GM12864 (cell line): Measurements from ENCODE around the gene OR5P2.

Experiments
- DNase-seq: peaks from one replicate; pipeline ENCODE4 v3.0.0-alpha.2; 2011; ENCODE audit warnings: low read depth
- H3K4me3 ChIP-seq: 2 replicates; pipeline ENCODE4 v1.5.1; 2011; ENCODE audit warnings: mild to moderate bottlenecking, low read depth, low read length, control low read depth
- TF ChIP-seq, protein P1 (sequence below): IDR thresholded peaks from 2 replicates; pipeline ENCODE4 v1.5.1; 2011; ENCODE audit warnings: low read depth, mild to moderate bottlenecking, moderate library complexity, low read length, control low read depth, inconsistent platforms; ENCODE audit errors: missing control alignments

Gene OR5P2, protein sequence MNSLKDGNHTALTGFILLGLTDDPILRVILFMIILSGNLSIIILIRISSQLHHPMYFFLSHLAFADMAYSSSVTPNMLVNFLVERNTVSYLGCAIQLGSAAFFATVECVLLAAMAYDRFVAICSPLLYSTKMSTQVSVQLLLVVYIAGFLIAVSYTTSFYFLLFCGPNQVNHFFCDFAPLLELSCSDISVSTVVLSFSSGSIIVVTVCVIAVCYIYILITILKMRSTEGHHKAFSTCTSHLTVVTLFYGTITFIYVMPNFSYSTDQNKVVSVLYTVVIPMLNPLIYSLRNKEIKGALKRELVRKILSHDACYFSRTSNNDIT

DNA sequence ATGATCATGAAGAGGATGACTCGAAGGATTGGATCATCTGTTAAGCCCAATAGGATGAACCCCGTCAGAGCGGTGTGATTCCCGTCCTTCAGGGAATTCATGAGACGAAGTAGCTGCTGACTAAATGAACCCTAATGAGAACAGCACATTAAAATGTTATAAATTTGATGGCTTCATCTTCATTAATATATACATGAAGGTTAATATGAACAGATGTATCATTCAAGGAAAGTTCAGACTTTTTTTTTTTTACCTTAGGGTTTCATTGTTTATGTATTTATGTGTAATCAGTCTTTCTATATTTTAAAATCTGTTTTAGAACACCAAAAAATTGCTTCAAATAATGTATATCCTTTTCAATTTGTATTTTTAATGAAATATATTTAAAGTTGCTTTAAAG is at the start of gene OR5P2:
TSS of gene OR5P2 (minus strand) at position 101 of the 400 bp plus-strand sequence. CDS start at position 101, 0 bp downstream.
- DNase-seq: no peak
- TF ChIP-seq, protein P1, sequence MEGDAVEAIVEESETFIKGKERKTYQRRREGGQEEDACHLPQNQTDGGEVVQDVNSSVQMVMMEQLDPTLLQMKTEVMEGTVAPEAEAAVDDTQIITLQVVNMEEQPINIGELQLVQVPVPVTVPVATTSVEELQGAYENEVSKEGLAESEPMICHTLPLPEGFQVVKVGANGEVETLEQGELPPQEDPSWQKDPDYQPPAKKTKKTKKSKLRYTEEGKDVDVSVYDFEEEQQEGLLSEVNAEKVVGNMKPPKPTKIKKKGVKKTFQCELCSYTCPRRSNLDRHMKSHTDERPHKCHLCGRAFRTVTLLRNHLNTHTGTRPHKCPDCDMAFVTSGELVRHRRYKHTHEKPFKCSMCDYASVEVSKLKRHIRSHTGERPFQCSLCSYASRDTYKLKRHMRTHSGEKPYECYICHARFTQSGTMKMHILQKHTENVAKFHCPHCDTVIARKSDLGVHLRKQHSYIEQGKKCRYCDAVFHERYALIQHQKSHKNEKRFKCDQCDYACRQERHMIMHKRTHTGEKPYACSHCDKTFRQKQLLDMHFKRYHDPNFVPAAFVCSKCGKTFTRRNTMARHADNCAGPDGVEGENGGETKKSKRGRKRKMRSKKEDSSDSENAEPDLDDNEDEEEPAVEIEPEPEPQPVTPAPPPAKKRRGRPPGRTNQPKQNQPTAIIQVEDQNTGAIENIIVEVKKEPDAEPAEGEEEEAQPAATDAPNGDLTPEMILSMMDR: no peak
- no peak within 1 kb of the TSS for H3K4me3 ChIP-seq

DNA sequence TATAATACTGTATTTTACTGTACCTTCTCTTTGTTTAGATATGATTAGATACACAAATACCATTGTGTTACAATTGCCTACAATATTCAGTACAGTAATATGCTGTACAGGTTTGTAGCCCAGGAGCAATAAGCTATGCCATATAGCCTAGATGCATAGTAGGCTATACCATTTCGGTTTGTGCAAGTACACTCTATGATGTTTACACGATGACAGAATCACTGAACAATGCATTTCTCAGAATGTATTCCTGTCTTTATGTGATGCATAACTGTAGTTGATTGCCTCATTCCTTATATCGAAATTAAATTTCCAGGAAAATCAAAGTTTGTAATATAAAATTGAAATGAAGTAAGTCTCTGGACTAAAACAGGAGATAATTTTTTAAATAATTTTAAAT is 49.3 kb upstream of the OR5P2 start:
- TF ChIP-seq, protein P1: no peak
- no peak overlapping the region for H3K4me3 ChIP-seq
- DNase-seq: no peak

DNA sequence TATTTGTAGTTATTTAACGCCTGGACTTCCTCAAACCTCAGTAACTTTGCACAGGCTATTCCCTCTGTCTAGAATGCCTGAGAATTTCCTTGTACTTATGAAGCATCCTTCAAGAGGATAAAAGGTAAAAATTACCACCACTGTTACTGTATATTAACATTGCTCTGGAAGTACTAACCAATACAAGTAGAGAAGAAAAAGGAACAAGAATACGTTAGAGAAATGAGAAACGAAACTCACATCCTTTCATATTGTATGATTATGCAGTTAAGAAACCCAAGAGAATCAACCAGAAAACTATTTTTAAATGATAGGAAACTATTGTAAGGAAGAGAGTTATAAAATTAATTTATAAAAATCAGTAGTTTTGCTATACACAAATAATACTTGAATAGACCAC is 48.2 kb upstream of the OR5P2 start:
- no peak for DNase-seq
- TF ChIP-seq, protein P1: no peak
- H3K4me3 ChIP-seq: no peak overlapping the region

DNA sequence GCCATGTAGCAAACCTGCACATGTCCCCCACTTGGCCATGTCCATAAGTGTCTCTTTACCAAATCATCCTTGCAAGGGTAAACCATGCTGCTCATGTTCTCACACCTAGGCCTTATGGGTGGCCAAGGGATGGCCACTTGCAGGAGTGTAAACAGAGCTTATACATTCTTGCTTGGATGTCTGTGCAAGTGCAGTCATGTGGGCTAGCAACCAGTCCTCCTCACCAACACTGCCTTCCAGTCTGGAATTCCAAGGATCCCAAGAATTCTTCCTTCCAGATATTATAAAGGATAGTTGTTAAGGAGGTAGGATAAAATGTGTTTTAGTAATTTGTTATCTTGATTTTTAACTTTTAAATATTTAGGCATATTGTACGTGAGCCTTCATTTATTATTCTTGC is 47.8 kb upstream of the OR5P2 start:
- TF ChIP-seq, protein P1: no peak
- H3K4me3 ChIP-seq: no peak overlapping the region
- no peak for DNase-seq

DNA sequence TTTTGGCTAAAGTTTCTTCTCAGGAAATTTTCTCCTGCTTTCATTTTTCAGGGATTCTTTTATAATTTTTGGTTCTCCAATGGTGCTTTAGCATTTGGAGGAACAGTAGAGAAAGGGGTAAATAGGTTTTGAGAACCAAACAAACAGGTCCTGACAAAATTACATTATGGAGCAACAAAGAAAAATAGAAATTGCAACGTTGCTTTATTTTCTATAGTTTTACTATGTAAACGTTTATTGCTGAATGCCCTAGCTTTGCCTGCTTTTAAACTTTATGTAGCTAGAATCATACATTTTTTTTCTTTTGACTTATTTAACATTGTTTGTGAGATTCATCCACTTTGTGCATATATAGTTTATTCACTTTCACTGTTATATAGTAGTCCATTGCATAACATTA is 43.8 kb upstream of the OR5P2 start:
- no peak overlapping the region for H3K4me3 ChIP-seq
- TF ChIP-seq, protein P1: no peak
- no peak for DNase-seq

DNA sequence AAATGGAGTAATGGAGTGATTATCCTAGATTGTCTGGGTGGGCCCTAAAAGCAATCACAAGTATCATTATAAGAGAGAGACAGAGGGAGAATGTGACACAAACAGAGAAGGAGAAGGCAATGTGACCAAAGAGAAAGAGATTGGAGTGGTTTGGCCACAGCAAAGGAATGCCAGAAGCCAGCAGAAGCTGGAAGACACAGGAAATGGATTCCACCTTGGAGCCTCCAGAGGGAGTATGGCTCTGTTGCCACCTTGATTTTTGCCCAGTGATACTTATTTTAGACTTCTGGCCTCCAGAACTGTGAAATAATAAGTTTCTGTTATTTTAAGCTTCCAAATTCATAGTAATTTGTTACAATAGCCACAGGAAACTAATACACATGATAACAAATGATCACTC is 36.8 kb upstream of the OR5P2 start:
- TF ChIP-seq, protein P1: no peak
- H3K4me3 ChIP-seq: no peak overlapping the region
- DNase-seq: no peak

DNA sequence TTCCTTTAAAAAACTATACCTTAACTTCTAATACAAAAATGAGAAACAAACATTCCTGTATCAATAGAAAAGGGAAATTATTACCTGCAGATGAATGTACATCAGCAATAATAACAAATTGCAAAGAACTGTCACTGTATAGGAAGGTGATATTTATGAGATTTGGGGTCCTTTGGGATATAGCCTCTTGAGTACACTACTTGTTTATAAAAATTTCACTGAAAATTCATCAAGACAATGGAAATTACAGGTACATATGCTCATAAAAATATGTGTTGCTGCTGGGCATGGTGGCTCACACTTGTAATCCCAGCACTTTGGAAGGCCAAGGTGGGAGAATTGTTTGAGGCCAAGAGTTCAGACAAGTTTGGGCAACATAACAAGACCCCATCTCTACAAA is 34.0 kb upstream of the OR5P2 start, which contains the start of gene OR5P3:
TSS of gene OR5P3 (minus strand) at position 101 of the 400 bp plus-strand sequence.
- no peak for DNase-seq
- no peak within 1 kb of the TSS for H3K4me3 ChIP-seq
- TF ChIP-seq, protein P1: no peak
